Stomach (tissue), 4 donors: ENCODE results near the gene BCAN.

Experiments
- CTCF ChIP-seq, 7 experiments: fragments of 450-650 bp in 4 of 7; fragments of 200-600 bp in 3 of 7; sonication (generic) in 3 of 7; IDR thresholded peaks; one replicate each; pipeline ENCODE4 v1.5.1; 2016 to 2019; ENCODE audit warnings: antibody characterized with exemption in 7 of 7, control low read depth in 2 of 7, mild to moderate bottlenecking in 1 of 7
- EP300 ChIP-seq: sonication (generic); formaldehyde crosslinking; IDR thresholded peaks from one replicate; pipeline ENCODE4 v1.6.1; 2017; ENCODE audit warnings: antibody characterized with exemption
- POLR2A ChIP-seq, 4 donors: fragments of 450-650 bp; IDR thresholded peaks; one replicate each; pipeline ENCODE4 v1.6.1; 2016; ENCODE audit warnings: antibody characterized with exemption in 4 of 4, control low read depth in 2 of 4, mild to moderate bottlenecking in 1 of 4, moderate library complexity in 1 of 4
- POLR2AphosphoS5 ChIP-seq, 3 donors: sonication (generic); formaldehyde crosslinking; IDR thresholded peaks; one replicate each; pipeline ENCODE4 v1.6.1; 2016; ENCODE audit warnings: antibody characterized with exemption in 3 of 3

- TF ChIP-seq CTCF (IDR thresholded peaks at IDR 0.05), result no peak
- no peak for TF ChIP-seq POLR2A (IDR thresholded peaks at IDR 0.05)
- no peak for TF ChIP-seq POLR2AphosphoS5 (IDR thresholded peaks at IDR 0.05)
- TF ChIP-seq EP300, result no peak
Observed at GRCh38 chr1:156646738-156647211, 4.9 kb downstream of the BCAN start.
